Sigmoid colon (tissue), 4 donors: ENCODE measurements around the gene KLRF2.

Source experiments
- CTCF ChIP-seq, 4 experiments: fragments of 450-650 bp in 3 of 4; fragments of 200-600 bp in 1 of 4; IDR thresholded peaks; one replicate each; pipeline ENCODE4 v1.5.1; 2016 to 2019; ENCODE audit warnings: antibody characterized with exemption in 4 of 4, mild to moderate bottlenecking in 3 of 4, moderate library complexity in 2 of 4
- EP300 ChIP-seq, 4 donors: sonication (generic); formaldehyde crosslinking; IDR thresholded peaks; one replicate each; pipeline ENCODE4 v1.6.1; 2017; ENCODE audit warnings: antibody characterized with exemption in 4 of 4
- POLR2A ChIP-seq, 2 donors: fragments of 450-650 bp; IDR thresholded peaks; one replicate each; pipeline ENCODE4 v1.6.1; 2016; ENCODE audit warnings: antibody characterized with exemption in 2 of 2, mild to moderate bottlenecking in 2 of 2, moderate library complexity in 2 of 2
- POLR2AphosphoS5 ChIP-seq, 4 donors: sonication (generic); formaldehyde crosslinking; IDR thresholded peaks; one replicate each; pipeline ENCODE4 v1.6.1; 2017; ENCODE audit warnings: antibody characterized with exemption in 4 of 4

- TF ChIP-seq CTCF (IDR thresholded peaks at IDR 0.05) (no peak), POLR2A (IDR thresholded peaks at IDR 0.05) (no peak), EP300 (IDR thresholded peaks at IDR 0.05) (no peak), POLR2AphosphoS5 (IDR thresholded peaks at IDR 0.05) (no peak)
Observed at GRCh38 chr12:9899209-9899608, 17.9 kb downstream of the KLRF2 start.
